ENCODE data around the gene RNF223.

DNA sequence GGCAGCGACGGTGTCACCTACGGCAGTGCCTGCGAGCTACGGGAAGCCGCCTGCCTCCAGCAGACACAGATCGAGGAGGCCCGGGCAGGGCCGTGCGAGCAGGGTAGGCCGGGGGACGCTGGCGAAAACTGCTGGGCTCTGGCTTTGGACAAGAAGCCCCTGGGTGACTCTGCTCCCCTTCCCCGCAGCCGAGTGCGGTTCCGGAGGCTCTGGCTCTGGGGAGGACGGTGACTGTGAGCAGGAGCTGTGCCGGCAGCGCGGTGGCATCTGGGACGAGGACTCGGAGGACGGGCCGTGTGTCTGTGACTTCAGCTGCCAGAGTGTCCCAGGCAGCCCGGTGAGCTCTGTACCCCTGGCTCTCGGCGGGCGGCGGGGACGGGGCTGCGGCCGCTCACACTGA, 30.2 kb downstream of the RNF223 start:
- TF ChIP-seq POLR2AphosphoS5 (IDR thresholded peaks at IDR 0.05) (no peak), POLR2A (IDR thresholded peaks at IDR 0.05) (no peak), CTCF (IDR thresholded peaks at IDR 0.05 in 8 of 11, conservative IDR thresholded peaks at IDR 0.05 in 3 of 11) (no peak)

Data from spleen (tissue), 7 donors.